Measurements from ENCODE around the gene C2CD2.

DNA sequence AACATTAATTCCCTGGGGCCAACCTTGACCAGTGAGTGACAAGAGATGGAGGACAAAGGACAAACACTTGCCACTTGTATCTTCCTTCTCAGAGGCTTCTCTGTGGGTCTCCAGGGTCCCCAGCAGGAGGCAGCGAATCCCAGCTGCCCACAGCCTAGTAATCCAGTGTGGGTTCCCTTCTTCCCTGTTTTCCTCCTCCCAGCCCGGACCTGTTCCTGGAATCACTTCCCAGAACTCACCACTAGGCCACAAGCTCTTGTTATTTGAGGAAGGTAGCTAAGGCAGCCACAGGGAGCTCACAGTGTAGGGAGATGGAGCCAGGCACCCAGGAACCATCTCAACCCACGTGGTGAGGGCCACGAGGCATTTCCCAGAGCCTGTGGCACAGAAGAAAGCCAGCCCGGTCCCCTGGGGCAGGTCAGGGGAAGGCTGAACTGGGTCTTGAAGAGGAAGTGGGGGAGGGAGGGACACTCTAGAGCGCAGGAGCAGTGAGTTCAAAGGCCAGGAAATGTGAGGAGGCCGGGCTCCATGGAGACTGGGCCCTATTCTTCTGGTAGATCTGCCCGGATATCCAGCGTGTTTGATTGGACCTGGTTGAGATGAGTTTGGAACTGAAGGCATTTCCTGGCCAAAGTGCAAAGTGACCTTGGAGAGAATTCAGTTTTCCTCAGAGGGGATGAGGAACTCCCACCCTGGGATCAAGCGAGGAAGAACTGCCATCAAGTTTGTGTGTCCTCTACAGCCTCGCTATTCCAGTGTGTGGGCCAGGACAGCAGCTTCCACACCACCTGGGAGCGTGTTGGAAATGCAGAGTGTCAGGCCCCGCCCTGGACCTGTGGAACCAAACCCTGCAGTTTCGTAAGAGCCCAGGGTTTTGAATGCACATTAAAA is 20.3 kb upstream of the C2CD2 start:
- TF ChIP-seq, protein P1, sequence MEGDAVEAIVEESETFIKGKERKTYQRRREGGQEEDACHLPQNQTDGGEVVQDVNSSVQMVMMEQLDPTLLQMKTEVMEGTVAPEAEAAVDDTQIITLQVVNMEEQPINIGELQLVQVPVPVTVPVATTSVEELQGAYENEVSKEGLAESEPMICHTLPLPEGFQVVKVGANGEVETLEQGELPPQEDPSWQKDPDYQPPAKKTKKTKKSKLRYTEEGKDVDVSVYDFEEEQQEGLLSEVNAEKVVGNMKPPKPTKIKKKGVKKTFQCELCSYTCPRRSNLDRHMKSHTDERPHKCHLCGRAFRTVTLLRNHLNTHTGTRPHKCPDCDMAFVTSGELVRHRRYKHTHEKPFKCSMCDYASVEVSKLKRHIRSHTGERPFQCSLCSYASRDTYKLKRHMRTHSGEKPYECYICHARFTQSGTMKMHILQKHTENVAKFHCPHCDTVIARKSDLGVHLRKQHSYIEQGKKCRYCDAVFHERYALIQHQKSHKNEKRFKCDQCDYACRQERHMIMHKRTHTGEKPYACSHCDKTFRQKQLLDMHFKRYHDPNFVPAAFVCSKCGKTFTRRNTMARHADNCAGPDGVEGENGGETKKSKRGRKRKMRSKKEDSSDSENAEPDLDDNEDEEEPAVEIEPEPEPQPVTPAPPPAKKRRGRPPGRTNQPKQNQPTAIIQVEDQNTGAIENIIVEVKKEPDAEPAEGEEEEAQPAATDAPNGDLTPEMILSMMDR (IDR thresholded peaks at IDR 0.05), result no peak
- no peak for TF ChIP-seq POLR2AphosphoS5 (IDR thresholded peaks at IDR 0.05)
- no peak for TF ChIP-seq POLR2A (IDR thresholded peaks at IDR 0.05)

Measured in prostate gland (tissue), 2 donors.